A549 (cell line): Measurements from ENCODE around the gene ATRN. TPM values are rescaled to one million over a fixed set of nuclear protein-coding genes. Genes with fewer than 3 reads are reported as not detected.

Source experiments
- ATAC-seq, 2 experiments: fragments of 200-7000 bp in 1 of 2; fragments of >200 bp in 1 of 2; cut with Nextera tagmentation in 1 of 2; cut with Tn5 transposase in 1 of 2; 3 replicates each; pipeline versions ENCODE4 v1.8.0 to v1.9.1; 2018 to 2020; ENCODE audit warnings: mild to moderate bottlenecking in 1 of 2, moderate library complexity in 1 of 2
- CTCF ChIA-PET: fragments of 300-600 bp; sonication (Branson Sonifier 250); formaldehyde crosslinking; extraction: SDS; loops from one replicate; lab custom pipeline; 2021; ENCODE audit warnings: antibody characterized with exemption, inconsistent platforms; lab: Yijun Ruan, JAX
- POLR2A ChIA-PET: fragments of 350-600 bp; formaldehyde crosslinking; extraction: SDS; loops from one replicate; lab custom pipeline; 2021; ENCODE audit warnings: antibody characterized with exemption, inconsistent platforms; lab: Yijun Ruan, JAX
- DNase-seq, 2 experiments: peaks; one replicate each; pipeline versions ENCODE4 v3.0.0 to v3.0.0-alpha.2; 2011 to 2016; ENCODE audit warnings: low read depth in 1 of 2, low spot score in 1 of 2
- FAIRE-seq: peaks from 2 replicates; lab custom pipeline; 2011; peaks lifted over from hg19 to GRCh38; lab: Jason Lieb, UNC
- H3K27ac ChIP-seq, 2 experiments: fragments of >200 bp; sonication (Bioruptor Twin); formaldehyde crosslinking; 3 replicates each; pipeline ENCODE4 v1.5.1; 2016 to 2017
- H3K4me1 ChIP-seq: fragments of >200 bp; sonication (Bioruptor Twin); formaldehyde crosslinking; 3 replicates; pipeline ENCODE4 v1.6.1; 2016
- H3K4me2 ChIP-seq: fragments of >200 bp; sonication (Bioruptor Twin); formaldehyde crosslinking; 3 replicates; pipeline ENCODE4 v1.6.1; 2016
- H3K4me3 ChIP-seq: fragments of >200 bp; sonication (Bioruptor Twin); formaldehyde crosslinking; 3 replicates; pipeline ENCODE4 v1.5.1; 2016
- H3K9me3 ChIP-seq: fragments of >200 bp; sonication (Bioruptor Twin); formaldehyde crosslinking; 3 replicates; pipeline ENCODE4 v1.6.1; 2016
- BHLHE40 ChIP-seq: IDR thresholded peaks from 2 replicates; pipeline ENCODE4 v1.6.1; 2012; ENCODE audit warnings: low read depth, low read length, inconsistent platforms
- CBX8 ChIP-seq: fragments of 200-600 bp; sonication (generic); IDR thresholded peaks from 2 replicates; pipeline ENCODE4 v1.6.1; 2016
- CEBPB ChIP-seq, 2 experiments: fragments of >200 bp in 1 of 2; sonication (Bioruptor Twin) in 1 of 2; formaldehyde crosslinking in 1 of 2; IDR thresholded peaks; 2 replicates each; pipeline ENCODE4 v1.6.1; 2012 to 2016
- EHF ChIP-seq: fragments of 250-450 bp; sonication (Bioruptor Pico); IDR thresholded peaks from 2 replicates; pipeline ENCODE4 v1.5.0; 2020; ENCODE audit warnings: mild to moderate bottlenecking
- ESRRA ChIP-seq: fragments of 150-350 bp; IDR thresholded peaks from 2 replicates; pipeline ENCODE4 v1.6.1; 2014; ENCODE audit warnings: mild to moderate bottlenecking, low read length, borderline replicate concordance
- FOSL2 ChIP-seq, 2 experiments: fragments of 450-650 bp in 1 of 2; fragments of >200 bp in 1 of 2; sonication (Bioruptor Twin) in 1 of 2; formaldehyde crosslinking; IDR thresholded peaks; 2 replicates each; pipeline versions ENCODE4 v1.5.0 to v1.6.1; 2016 to 2020; ENCODE audit warnings: mild to moderate bottlenecking in 1 of 2, moderate library complexity in 1 of 2
- GATA3 ChIP-seq: IDR thresholded peaks from 2 replicates; pipeline ENCODE4 v1.6.1; 2012; ENCODE audit warnings: borderline replicate concordance
- HOXA7 ChIP-seq: fragments of 250-450 bp; sonication (Bioruptor Pico); IDR thresholded peaks from 2 replicates; pipeline ENCODE4 v1.5.0; 2020; ENCODE audit warnings: mild to moderate bottlenecking, moderate library complexity
- JUNB ChIP-seq: fragments of >200 bp; sonication (Bioruptor Twin); formaldehyde crosslinking; IDR thresholded peaks from 2 replicates; pipeline ENCODE4 v1.6.1; 2016
- NFE2L2 ChIP-seq: fragments of 150-350 bp; conservative IDR thresholded peaks from 2 replicates; pipeline ENCODE4 v1.6.1; 2014; ENCODE audit warnings: low read length
- POLR2A ChIP-seq: IDR thresholded peaks from 2 replicates; pipeline ENCODE4 v1.6.1; 2012; ENCODE audit warnings: mild to moderate bottlenecking, low read length
- POLR2AphosphoS2 ChIP-seq: conservative IDR thresholded peaks from 2 replicates; pipeline ENCODE4 v1.6.1; 2012; ENCODE audit warnings: low read length, improper control_type of control experiment, inconsistent platforms
- RAD21 ChIP-seq, 2 experiments: fragments of >200 bp in 1 of 2; sonication (Bioruptor Twin) in 1 of 2; formaldehyde crosslinking in 1 of 2; IDR thresholded peaks in 1 of 2; conservative IDR thresholded peaks in 1 of 2; 2 replicates in 1 of 2; 3 replicates in 1 of 2; pipeline ENCODE4 v1.6.1; 2012 to 2018; ENCODE audit warnings: inconsistent platforms in 1 of 2
- RCOR1 ChIP-seq: fragments of 150-350 bp; IDR thresholded peaks from 2 replicates; pipeline ENCODE4 v1.6.1; 2014; ENCODE audit warnings: antibody characterized with exemption, low read length, low read depth
- REST ChIP-seq: fragments of 200-600 bp; sonication (generic); IDR thresholded peaks from 2 replicates; pipeline ENCODE4 v1.6.1; 2016; ENCODE audit warnings: antibody characterized with exemption, mild to moderate bottlenecking, moderate library complexity
- SMC3 ChIP-seq: fragments of >200 bp; sonication (Bioruptor Twin); formaldehyde crosslinking; IDR thresholded peaks from 3 replicates; pipeline ENCODE4 v1.6.1; 2018; ENCODE audit warnings: inconsistent platforms
- ZC3H11A ChIP-seq: fragments of 450-650 bp; IDR thresholded peaks from 2 replicates; pipeline ENCODE4 v1.6.1; 2014; ENCODE audit warnings: antibody characterized with exemption, mild to moderate bottlenecking
- ZFP36 ChIP-seq: fragments of 450-650 bp; IDR thresholded peaks from 2 replicates; pipeline ENCODE4 v1.6.1; 2014; ENCODE audit warnings: borderline replicate concordance; ENCODE audit not compliant: partially characterized antibody
- ZNF302 ChIP-seq: fragments of 250-450 bp; sonication (Bioruptor Pico); IDR thresholded peaks from 2 replicates; pipeline ENCODE4 v1.9.0; 2021; ENCODE audit warnings: inconsistent platforms, mild to moderate bottlenecking, moderate library complexity
- ZSCAN20 ChIP-seq: fragments of 250-450 bp; sonication (Bioruptor Pico); IDR thresholded peaks from 2 replicates; pipeline ENCODE4 v1.8.0; 2022; ENCODE audit warnings: mild to moderate bottlenecking, moderate library complexity
- WGBS: methylation state at CpG from one replicate; pipeline ENCODE4 v1.1.6; 2017; ENCODE audit errors: missing lambda C conversion rate; 5-methylcytosine and 5-hydroxymethylcytosine counted together
- polyA plus RNA-seq, 4 experiments: library from polyadenylated mRNA; depleted of rRNA in 3 of 4; stranded (reverse); fragments of >200 nt; fragmentation: RNase III in 1 of 4; extraction: RNeasy Plus Mini Kit Qiagen cat#74134 plus additional on column Dnase treatment in 1 of 4; gene quantifications; 2 replicates in 3 of 4; 3 replicates in 1 of 4; pipeline ENCODE4 v1.2.3, GENCODE V29; 2011 to 2017
- TF ChIP-seq, protein P1 (sequence below): fragments of 450-650 bp; IDR thresholded peaks from 2 replicates; pipeline ENCODE4 v1.6.1; 2014; ENCODE audit warnings: antibody characterized with exemption
- TF ChIP-seq, protein P2 (sequence below): fragments of 250-450 bp; sonication (Bioruptor Pico); IDR thresholded peaks from 2 replicates; pipeline ENCODE4 v1.5.0; 2020; ENCODE audit warnings: low read depth, mild to moderate bottlenecking, moderate library complexity
- TF ChIP-seq, protein P3 (sequence below): fragments of >200 bp; sonication (Bioruptor Twin); formaldehyde crosslinking; IDR thresholded peaks from 3 replicates; pipeline ENCODE4 v1.5.1; 2016
- TF ChIP-seq, protein P4 (sequence below): fragments of >200 bp; sonication (Bioruptor Twin); formaldehyde crosslinking; IDR thresholded peaks from 3 replicates; pipeline ENCODE4 v1.6.1; 2016
- TF ChIP-seq, protein P5 (sequence below): fragments of 150-350 bp; IDR thresholded peaks from 2 replicates; pipeline ENCODE4 v1.6.1; 2014; ENCODE audit warnings: low read depth, mild to moderate bottlenecking, low read length

The ATRN gene
- polyA plus RNA-seq, 2 of the 4 experiments (the other 2 are of a cell fraction) = 21.3 to 58.7 TPM

DNA sequence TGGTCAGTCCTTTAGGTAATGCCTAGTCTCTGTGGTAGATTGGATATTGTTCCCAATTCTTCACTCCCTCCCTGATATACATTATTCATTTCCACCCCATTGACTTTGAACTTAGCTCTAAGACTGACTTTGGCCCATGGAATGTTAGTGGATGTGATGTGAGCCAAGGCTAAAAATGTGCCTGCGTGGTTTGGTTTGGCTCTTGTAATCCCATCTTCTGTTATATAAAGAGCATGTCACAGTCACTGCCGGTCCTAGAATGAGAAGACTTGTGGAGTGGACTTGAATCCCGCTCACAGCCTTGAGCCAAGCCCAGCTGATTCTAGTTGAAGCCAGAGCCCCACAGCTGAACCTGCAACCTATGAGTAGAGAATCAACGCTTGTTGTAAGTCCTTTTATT lies 39.7 kb upstream of the ATRN start:
- TF ChIP-seq HOXA7 (CRISPR knock-in tag) (no peak), CBX8 (no peak), ESRRA (no peak), REST (no peak), BHLHE40 (no peak), RCOR1 (no peak), POLR2A (no peak), FOSL2 (IDR thresholded peaks at IDR 0.05) (no peak), FOSL2 (CRISPR knock-in tag; IDR thresholded peaks at IDR 0.05) (no peak), SMC3 (no peak), ZC3H11A (no peak), NFE2L2 (no peak), JUNB (no peak), POLR2AphosphoS2 (no peak)
- TF ChIP-seq, protein P1, sequence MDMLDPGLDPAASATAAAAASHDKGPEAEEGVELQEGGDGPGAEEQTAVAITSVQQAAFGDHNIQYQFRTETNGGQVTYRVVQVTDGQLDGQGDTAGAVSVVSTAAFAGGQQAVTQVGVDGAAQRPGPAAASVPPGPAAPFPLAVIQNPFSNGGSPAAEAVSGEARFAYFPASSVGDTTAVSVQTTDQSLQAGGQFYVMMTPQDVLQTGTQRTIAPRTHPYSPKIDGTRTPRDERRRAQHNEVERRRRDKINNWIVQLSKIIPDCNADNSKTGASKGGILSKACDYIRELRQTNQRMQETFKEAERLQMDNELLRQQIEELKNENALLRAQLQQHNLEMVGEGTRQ = no peak
- TF ChIP-seq, protein P2, sequence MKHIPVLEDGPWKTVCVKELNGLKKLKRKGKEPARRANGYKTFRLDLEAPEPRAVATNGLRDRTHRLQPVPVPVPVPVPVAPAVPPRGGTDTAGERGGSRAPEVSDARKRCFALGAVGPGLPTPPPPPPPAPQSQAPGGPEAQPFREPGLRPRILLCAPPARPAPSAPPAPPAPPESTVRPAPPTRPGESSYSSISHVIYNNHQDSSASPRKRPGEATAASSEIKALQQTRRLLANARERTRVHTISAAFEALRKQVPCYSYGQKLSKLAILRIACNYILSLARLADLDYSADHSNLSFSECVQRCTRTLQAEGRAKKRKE (CRISPR knock-in tag) = no peak
- TF ChIP-seq, protein P3, sequence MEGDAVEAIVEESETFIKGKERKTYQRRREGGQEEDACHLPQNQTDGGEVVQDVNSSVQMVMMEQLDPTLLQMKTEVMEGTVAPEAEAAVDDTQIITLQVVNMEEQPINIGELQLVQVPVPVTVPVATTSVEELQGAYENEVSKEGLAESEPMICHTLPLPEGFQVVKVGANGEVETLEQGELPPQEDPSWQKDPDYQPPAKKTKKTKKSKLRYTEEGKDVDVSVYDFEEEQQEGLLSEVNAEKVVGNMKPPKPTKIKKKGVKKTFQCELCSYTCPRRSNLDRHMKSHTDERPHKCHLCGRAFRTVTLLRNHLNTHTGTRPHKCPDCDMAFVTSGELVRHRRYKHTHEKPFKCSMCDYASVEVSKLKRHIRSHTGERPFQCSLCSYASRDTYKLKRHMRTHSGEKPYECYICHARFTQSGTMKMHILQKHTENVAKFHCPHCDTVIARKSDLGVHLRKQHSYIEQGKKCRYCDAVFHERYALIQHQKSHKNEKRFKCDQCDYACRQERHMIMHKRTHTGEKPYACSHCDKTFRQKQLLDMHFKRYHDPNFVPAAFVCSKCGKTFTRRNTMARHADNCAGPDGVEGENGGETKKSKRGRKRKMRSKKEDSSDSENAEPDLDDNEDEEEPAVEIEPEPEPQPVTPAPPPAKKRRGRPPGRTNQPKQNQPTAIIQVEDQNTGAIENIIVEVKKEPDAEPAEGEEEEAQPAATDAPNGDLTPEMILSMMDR = no peak
- TF ChIP-seq, all 56 proteins: peak for 0
- Histone ChIP-seq H3K9me3 (no peaks in the 10 kb centered on the region), H3K4me1 (no peaks in the 10 kb centered on the region), H3K4me2 (no peak overlapping the region), H3K4me3 (no peak overlapping the region), H3K27ac (no peak overlapping the region)
- ATAC-seq (no peak), DNase-seq (no peak), FAIRE-seq (no peak)
- 84% methylated on average over 4 of the region's 4 CpGs for WGBS
- ChIA-PET POLR2A (no interaction called here), CTCF (interaction anchor here (1.1 kb wide), 1 partner anchor 8 kb away, joined by 3 read pairs; no protein-coding TSS in a partner anchor)

DNA sequence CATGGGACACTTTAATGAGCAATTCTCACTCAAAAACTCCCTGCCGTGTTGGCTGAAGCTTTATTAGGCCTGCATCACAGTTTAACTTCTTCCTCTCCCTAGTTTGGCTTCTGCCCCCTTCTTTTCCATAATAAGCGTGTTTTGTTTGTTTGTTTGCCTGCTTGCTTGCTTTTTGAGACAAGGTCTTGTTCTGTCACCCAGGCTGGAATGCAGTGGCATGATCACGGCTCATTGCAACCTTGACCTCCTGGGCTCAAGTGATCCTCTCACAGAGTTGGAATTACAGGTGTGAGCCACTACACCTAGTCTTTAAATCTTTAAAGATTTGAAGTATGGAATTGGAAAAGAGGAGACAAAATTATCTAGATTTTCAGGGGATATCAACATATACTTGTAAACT lies 38.0 kb upstream of the ATRN start:
- no peak overlapping the region for H3K4me3 ChIP-seq
- DNase-seq (no peak), ATAC-seq (no peak), FAIRE-seq (peak; percentile 63)
- CTCF ChIA-PET = interaction anchor here (0.9 kb wide), 1 partner anchor 17 kb away, joined by 3 read pairs; no protein-coding TSS in a partner anchor
- POLR2A ChIA-PET = no interaction called here
- H3K4me2 ChIP-seq = no peak overlapping the region
- H3K27ac ChIP-seq = no peak overlapping the region
- WGBS = 69% methylated on average over 3 of the region's 3 CpGs
- no peaks in the 10 kb centered on the region for H3K9me3 ChIP-seq
- no peaks in the 10 kb centered on the region for H3K4me1 ChIP-seq
- TF ChIP-seq GATA3 = no peak
- no peak for TF ChIP-seq ZSCAN20 (CRISPR knock-in tag)
- no peak for TF ChIP-seq ZFP36
- TF ChIP-seq, protein P4, sequence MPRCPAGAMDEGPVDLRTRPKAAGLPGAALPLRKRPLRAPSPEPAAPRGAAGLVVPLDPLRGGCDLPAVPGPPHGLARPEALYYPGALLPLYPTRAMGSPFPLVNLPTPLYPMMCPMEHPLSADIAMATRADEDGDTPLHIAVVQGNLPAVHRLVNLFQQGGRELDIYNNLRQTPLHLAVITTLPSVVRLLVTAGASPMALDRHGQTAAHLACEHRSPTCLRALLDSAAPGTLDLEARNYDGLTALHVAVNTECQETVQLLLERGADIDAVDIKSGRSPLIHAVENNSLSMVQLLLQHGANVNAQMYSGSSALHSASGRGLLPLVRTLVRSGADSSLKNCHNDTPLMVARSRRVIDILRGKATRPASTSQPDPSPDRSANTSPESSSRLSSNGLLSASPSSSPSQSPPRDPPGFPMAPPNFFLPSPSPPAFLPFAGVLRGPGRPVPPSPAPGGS = no peak
- no peak for TF ChIP-seq POLR2AphosphoS2
- TF ChIP-seq ZNF302 (CRISPR knock-in tag) = no peak
- TF ChIP-seq EHF (CRISPR knock-in tag) = no peak
- TF ChIP-seq, protein P3 = no peak
- TF ChIP-seq ESRRA = no peak
- TF ChIP-seq CBX8 = no peak
- TF ChIP-seq RAD21 (conservative IDR thresholded peaks at IDR 0.05 in 1 of 2, IDR thresholded peaks at IDR 0.05 in 1 of 2) = no peak
- no peak for TF ChIP-seq CEBPB (IDR thresholded peaks at IDR 0.05)
- TF ChIP-seq, protein P5, sequence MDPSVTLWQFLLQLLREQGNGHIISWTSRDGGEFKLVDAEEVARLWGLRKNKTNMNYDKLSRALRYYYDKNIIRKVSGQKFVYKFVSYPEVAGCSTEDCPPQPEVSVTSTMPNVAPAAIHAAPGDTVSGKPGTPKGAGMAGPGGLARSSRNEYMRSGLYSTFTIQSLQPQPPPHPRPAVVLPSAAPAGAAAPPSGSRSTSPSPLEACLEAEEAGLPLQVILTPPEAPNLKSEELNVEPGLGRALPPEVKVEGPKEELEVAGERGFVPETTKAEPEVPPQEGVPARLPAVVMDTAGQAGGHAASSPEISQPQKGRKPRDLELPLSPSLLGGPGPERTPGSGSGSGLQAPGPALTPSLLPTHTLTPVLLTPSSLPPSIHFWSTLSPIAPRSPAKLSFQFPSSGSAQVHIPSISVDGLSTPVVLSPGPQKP = no peak
